Upper lobe of left lung (tissue), 4 donors: ENCODE data around the gene C1orf159.

Experiments used
- CTCF ChIP-seq, 6 experiments: fragments of 450-650 bp in 4 of 6; fragments of 200-600 bp in 2 of 6; sonication (generic) in 2 of 6; IDR thresholded peaks; one replicate each; pipeline ENCODE4 v1.5.1; 2016 to 2019; ENCODE audit warnings: antibody characterized with exemption in 6 of 6
- EP300 ChIP-seq, 4 donors: sonication (generic); formaldehyde crosslinking; IDR thresholded peaks; one replicate each; pipeline ENCODE4 v1.5.1; 2017; ENCODE audit warnings: antibody characterized with exemption in 4 of 4, control low read depth in 2 of 4
- POLR2A ChIP-seq, 4 donors: fragments of 450-650 bp; IDR thresholded peaks; one replicate each; pipeline ENCODE4 v1.5.1; 2016 to 2017; ENCODE audit warnings: antibody characterized with exemption in 4 of 4, mild to moderate bottlenecking in 2 of 4
- POLR2AphosphoS5 ChIP-seq, 2 donors: sonication (generic); formaldehyde crosslinking; IDR thresholded peaks; one replicate each; pipeline ENCODE4 v1.5.1; 2017; ENCODE audit warnings: antibody characterized with exemption in 2 of 2

GRCh38 chr1:1122981-1123480 lies 7.1 kb upstream of the C1orf159 start:
- TF ChIP-seq CTCF (IDR thresholded peaks at IDR 0.05) (no peak), POLR2A (IDR thresholded peaks at IDR 0.05) (no peak), POLR2AphosphoS5 (IDR thresholded peaks at IDR 0.05) (no peak), EP300 (IDR thresholded peaks at IDR 0.05) (no peak)
